ENCODE data around the gene FAM107B. TPM values are rescaled to one million over a fixed set of nuclear protein-coding genes. Genes with fewer than 3 reads are reported as not detected.

The FAM107B gene
- total and polyA plus RNA-seq, 2 of the 13 experiments (the other 11 are each of a cell fraction or from before 2014, with no cell fraction given): 15.7 to 24.8 TPM

- TF ChIP-seq, protein P1, sequence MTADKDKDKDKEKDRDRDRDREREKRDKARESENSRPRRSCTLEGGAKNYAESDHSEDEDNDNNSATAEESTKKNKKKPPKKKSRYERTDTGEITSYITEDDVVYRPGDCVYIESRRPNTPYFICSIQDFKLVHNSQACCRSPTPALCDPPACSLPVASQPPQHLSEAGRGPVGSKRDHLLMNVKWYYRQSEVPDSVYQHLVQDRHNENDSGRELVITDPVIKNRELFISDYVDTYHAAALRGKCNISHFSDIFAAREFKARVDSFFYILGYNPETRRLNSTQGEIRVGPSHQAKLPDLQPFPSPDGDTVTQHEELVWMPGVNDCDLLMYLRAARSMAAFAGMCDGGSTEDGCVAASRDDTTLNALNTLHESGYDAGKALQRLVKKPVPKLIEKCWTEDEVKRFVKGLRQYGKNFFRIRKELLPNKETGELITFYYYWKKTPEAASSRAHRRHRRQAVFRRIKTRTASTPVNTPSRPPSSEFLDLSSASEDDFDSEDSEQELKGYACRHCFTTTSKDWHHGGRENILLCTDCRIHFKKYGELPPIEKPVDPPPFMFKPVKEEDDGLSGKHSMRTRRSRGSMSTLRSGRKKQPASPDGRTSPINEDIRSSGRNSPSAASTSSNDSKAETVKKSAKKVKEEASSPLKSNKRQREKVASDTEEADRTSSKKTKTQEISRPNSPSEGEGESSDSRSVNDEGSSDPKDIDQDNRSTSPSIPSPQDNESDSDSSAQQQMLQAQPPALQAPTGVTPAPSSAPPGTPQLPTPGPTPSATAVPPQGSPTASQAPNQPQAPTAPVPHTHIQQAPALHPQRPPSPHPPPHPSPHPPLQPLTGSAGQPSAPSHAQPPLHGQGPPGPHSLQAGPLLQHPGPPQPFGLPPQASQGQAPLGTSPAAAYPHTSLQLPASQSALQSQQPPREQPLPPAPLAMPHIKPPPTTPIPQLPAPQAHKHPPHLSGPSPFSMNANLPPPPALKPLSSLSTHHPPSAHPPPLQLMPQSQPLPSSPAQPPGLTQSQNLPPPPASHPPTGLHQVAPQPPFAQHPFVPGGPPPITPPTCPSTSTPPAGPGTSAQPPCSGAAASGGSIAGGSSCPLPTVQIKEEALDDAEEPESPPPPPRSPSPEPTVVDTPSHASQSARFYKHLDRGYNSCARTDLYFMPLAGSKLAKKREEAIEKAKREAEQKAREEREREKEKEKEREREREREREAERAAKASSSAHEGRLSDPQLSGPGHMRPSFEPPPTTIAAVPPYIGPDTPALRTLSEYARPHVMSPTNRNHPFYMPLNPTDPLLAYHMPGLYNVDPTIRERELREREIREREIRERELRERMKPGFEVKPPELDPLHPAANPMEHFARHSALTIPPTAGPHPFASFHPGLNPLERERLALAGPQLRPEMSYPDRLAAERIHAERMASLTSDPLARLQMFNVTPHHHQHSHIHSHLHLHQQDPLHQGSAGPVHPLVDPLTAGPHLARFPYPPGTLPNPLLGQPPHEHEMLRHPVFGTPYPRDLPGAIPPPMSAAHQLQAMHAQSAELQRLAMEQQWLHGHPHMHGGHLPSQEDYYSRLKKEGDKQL (CRISPR knock-in tag; IDR thresholded peaks at IDR 0.05; ENCODE audit: low read depth): 0 out of 2 replicates have a peak, but pooled peaks have one; percentile 50
- TF ChIP-seq, protein P2, sequence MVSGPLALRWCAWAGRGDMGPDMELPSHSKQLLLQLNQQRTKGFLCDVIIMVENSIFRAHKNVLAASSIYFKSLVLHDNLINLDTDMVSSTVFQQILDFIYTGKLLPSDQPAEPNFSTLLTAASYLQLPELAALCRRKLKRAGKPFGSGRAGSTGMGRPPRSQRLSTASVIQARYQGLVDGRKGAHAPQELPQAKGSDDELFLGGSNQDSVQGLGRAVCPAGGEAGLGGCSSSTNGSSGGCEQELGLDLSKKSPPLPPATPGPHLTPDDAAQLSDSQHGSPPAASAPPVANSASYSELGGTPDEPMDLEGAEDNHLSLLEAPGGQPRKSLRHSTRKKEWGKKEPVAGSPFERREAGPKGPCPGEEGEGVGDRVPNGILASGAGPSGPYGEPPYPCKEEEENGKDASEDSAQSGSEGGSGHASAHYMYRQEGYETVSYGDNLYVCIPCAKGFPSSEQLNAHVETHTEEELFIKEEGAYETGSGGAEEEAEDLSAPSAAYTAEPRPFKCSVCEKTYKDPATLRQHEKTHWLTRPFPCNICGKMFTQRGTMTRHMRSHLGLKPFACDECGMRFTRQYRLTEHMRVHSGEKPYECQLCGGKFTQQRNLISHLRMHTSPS (CRISPR knock-in tag; IDR thresholded peaks at IDR 0.05; ENCODE audit: low read depth): 0 out of 2 replicates have a peak, but pooled peaks have one; percentile 18
- TF ChIP-seq PPARG (CRISPR knock-in tag; conservative IDR thresholded peaks at IDR 0.05) (peak; percentile 53; the same call in 1 of the 2 replicates), CEBPG (CRISPR knock-in tag; IDR thresholded peaks at IDR 0.05) (peak; percentile 76), JUN (CRISPR knock-in tag; IDR thresholded peaks at IDR 0.05) (0 out of 2 replicates have a peak, but pooled peaks have one; percentile 41), FOXA1 (IDR thresholded peaks at IDR 0.05) (no peak), FOXA1 (CRISPR knock-in tag; IDR thresholded peaks at IDR 0.05) (peak; percentile 78), PHF21A (CRISPR knock-in tag; IDR thresholded peaks at IDR 0.05) (peak; percentile 47; the same call in 1 of the 2 replicates), FOSL2 (CRISPR knock-in tag; IDR thresholded peaks at IDR 0.05) (peak; percentile 89), ZMYM3 (CRISPR knock-in tag; IDR thresholded peaks at IDR 0.05) (no peak), ZBTB7B (CRISPR knock-in tag; IDR thresholded peaks at IDR 0.05) (no peak), BRD4 (CRISPR knock-in tag; IDR thresholded peaks at IDR 0.05) (no peak)
- TF ChIP-seq, protein P3, sequence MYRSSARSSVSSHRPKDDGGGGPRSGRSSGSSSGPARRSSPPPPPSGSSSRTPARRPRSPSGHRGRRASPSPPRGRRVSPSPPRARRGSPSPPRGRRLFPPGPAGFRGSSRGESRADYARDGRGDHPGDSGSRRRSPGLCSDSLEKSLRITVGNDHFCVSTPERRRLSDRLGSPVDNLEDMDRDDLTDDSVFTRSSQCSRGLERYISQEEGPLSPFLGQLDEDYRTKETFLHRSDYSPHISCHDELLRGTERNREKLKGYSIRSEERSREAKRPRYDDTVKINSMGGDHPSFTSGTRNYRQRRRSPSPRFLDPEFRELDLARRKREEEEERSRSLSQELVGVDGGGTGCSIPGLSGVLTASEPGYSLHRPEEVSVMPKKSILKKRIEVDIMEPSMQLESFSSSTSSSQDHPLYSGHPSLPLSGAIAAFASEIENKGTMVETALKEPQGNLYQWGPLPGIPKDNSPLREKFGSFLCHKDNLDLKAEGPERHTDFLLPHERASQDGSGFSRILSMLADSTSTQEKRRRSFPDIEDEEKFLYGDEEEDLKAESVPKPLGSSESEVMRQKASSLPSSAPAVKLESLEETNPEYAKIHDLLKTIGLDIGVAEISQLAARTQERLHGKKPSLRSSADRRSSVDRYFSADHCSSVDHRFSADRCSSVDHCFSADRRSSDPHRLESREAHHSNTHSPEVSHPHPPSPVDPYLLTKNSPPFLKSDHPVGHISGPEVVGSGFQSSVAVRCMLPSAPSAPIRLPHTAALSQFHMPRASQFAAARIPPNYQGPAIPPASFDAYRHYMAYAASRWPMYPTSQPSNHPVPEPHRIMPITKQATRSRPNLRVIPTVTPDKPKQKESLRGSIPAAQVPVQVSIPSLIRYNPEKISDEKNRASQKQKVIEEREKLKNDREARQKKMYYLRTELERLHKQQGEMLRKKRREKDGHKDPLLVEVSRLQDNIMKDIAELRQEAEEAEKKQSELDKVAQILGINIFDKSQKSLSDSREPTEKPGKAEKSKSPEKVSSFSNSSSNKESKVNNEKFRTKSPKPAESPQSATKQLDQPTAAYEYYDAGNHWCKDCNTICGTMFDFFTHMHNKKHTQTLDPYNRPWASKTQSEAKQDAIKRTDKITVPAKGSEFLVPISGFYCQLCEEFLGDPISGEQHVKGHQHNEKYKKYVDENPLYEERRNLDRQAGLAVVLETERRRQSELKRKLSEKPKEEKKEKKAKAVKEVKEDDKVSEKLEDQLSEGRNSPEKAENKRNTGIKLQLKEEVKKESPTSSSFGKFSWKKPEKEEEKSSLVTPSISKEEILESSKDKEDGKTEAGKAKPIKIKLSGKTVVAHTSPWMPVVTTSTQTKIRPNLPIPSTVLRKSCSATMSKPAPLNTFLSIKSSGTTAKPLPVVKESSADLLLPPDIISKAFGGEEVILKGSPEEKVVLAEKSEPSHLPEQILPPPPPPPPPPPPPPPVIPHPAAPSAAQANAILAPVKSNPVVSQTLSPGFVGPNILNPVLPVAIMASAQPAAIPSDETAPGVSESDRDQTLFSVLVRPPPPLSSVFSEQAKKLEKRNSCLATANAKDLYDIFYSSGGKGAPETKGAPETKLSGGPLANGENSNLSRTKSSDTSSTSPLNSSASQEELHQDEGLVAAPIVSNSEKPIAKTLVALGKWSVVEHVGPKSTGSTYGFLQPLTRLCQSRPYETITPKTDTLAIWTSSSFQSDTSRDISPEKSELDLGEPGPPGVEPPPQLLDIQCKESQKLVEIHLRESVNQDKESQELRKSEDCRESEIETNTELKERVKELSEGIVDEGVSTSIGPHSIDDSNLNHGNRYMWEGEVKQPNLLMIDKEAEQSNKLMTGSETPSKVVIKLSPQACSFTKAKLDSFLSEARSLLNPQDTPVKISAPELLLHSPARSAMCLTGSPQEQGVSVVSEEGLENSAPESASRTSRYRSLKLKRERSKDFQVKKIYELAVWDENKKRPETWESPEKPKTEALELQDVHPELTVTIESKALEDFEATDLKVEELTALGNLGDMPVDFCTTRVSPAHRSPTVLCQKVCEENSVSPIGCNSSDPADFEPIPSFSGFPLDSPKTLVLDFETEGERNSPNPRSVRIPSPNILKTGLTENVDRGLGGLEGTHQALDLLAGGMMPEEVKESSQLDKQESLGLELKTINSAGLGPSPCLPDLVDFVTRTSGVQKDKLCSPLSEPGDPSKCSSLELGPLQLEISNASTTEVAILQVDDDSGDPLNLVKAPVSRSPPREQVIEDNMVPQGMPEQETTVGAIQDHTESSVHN (CRISPR knock-in tag; IDR thresholded peaks at IDR 0.05): no peak
- TF ChIP-seq, protein P4, sequence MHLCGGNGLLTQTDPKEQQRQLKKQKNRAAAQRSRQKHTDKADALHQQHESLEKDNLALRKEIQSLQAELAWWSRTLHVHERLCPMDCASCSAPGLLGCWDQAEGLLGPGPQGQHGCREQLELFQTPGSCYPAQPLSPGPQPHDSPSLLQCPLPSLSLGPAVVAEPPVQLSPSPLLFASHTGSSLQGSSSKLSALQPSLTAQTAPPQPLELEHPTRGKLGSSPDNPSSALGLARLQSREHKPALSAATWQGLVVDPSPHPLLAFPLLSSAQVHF (CRISPR knock-in tag; IDR thresholded peaks at IDR 0.05): no peak
Observed at GRCh38 chr10:14550471-14550981, 224.2 kb downstream of the FAM107B start (continued).
